NCI-H2107 treated with DMSO at 0.1 percent for 48 hours (cell line): ENCODE results near the gene ZFP69.
"Not testable (repeated sequence)": the region's sequence is repeated elsewhere in the genome, so short reads cannot be mapped to it uniquely, and the experiment has no call there.

Source experiments
- DNase-seq: peaks from one replicate; lab custom pipeline; 2025; ENCODE audit not compliant: unreplicated experiment; lab: John Stamatoyannopoulos, UW

ZFP69 gene

GRCh38 chr1:40476924-40477677 is at the start of gene ZFP69:
Gene ZFP69 (plus strand): TSS chr1:40477290. CDS start chr1:40479362, 2,072 bp downstream.
- DNase-seq: no peak

- no peak for DNase-seq
These were observed 45.7 kb upstream of the ZFP69 start for GRCh38 chr1:40431385-40431784.

GRCh38 chr1:40432644-40433390 is 44.3 kb upstream of the ZFP69 start:
- DNase-seq: no peak

- no peak for DNase-seq
These were observed 41.6 kb upstream of the ZFP69 start for GRCh38 chr1:40435471-40435870.

DNA sequence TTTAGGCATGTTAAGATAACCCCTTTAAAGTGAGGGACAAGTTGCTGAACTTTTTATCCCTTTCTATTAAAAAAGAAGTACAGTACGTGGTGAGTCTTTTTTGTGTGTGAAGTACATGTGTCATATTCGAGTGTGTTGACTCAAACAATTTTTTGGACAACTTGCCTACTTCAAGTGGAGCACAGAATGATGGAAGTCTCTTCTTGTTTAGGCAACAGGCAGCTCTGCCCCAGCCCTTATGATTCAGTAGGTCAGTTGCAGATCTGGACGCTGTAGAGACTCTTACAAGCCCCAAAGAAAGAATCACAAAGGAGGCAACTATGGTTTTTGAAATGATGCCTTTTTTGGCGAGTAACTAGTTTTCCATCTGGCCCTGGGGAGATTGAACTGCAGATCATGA is 41.2 kb upstream of the ZFP69 start:
- DNase-seq: no peak

- DNase-seq: no peak
These were observed 38.6 kb upstream of the ZFP69 start for GRCh38 chr1:40438391-40439015.

- peak; percentile 29 for DNase-seq
These were observed 37.8 kb upstream of the ZFP69 start for GRCh38 chr1:40439247-40439646.

DNA sequence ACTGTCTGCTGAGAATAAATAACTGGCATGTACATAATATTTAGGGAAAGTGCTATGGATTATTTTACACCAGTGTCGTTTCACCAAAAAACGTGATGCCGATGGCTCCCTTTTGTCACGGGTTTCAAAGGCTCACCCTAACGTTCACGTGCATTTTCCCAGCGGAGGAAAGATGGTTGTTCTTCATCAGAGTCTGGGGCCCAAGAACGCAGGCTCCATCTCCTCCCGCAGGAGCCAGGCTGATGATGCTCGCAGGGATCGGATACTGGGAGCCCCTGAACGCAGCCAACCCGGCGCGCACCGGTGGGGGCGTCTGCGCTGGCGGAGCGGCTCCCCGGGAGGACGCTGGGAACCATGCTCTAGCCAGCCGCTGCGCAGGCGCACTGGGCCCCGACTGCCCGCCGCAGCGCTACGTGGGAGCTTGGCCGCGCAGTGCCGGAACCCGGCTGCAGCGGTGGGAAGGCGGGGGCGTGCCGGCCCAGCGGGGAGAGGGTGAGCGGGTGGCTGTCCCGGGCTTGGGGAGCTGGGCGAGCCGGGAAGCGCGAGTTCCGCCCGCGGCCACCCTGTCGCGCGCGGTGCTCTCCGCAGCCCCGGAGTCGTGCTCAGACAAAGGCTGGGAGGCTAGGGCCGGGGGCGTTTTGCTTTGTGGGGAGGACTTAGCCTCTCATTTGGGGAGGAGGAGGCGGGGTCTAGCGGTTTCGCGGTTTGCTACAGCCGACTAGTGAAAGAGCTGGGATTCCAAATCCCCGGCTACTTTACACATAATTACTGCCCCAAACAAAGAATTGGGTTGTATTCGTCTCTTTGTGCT is 27.2 kb upstream of the ZFP69 start, which contains the start of gene ZFP69B:
ZFP69B (plus strand) TSS at position 793 of the 811 bp plus-strand sequence. CDS start 486 bp downstream, outside the sequence.
- peak; percentile 78 for DNase-seq

GRCh38 chr1:40450495-40451237 is 26.4 kb upstream of the ZFP69 start:
- no peak for DNase-seq

- no peak for DNase-seq
These were observed 25.9 kb upstream of the ZFP69 start for GRCh38 chr1:40451238-40451585.

DNA sequence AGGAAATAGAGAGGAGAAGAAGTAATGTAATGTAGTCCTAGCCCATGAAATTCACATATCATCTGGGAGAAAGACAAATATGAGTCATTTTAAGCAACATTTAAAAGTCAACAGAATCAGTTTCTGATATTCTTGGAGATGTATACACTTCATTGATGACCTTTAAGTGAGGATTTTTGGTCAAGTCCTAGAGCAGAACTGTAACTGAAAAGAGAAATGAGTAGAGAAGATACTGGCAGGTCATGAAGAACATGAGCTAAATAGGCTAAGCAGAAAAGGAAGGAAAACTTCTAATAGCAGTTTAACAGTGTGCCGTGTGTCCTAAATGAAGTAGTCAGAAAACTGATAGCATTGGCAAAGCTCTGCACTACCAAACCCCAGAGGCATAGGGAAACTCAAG is 22.2 kb upstream of the ZFP69 start:
- DNase-seq: no peak

- DNase-seq: no peak
These were observed 14.0 kb upstream of the ZFP69 start for GRCh38 chr1:40462956-40463590.

DNA sequence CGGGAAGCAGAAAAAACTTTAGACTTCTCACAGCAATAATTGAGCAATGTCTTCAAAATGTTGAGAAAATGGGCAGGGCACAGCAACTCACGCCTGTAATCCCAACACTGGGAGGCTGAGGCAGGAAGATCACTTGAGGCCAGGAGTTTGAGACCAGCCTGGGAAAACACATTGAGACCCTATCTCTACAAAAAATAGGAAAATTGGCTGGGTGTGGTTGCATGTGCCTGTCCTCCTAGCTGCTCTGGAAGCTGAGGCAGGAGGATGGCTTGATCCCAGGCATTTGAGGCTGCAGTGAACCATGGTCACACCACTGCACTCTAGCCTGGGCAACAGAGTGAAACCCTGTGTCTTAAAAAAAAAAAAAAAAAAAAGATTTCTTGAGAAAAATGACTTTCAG is 7.8 kb upstream of the ZFP69 start:
- no peak for DNase-seq

DNA sequence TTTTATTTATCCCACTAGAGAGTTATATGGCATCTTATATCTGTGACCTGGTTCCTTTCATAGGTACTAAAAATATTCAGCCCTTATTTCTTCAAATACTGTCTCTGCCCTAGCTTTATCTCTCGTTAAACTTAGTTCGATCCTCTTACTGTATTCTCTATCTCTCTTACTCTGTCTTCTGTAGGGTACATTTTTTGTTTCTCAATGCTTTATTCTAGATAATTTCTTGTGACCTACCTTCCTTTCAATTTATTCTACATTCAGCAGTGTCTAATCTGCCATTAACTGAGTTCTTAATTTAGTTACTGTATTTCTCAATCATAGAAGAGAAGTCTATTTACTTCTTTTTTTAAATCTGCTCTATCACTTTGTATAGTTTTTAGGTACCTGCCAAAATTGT is 1.8 kb upstream of the ZFP69 start:
- no peak for DNase-seq

DNA sequence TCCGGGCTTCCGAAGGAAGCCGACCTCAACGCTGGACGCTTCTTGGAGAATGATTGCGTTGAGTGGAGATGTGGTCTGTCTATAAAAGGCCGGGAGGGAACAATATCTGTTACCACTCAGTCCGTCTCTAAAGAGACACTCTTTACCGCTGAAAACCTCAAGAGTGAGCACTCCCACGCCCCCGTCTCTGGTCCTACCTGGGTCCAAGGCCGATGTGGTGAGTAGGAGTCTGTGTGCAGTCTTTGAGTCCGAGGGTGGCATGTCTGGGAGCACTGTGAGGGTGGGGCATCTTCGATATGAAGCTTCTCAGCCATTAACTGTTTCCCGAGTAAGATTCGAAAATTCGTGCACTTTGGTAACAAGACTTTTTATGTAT is 576 bp downstream of the ZFP69 start:
- no peak for DNase-seq

DNA sequence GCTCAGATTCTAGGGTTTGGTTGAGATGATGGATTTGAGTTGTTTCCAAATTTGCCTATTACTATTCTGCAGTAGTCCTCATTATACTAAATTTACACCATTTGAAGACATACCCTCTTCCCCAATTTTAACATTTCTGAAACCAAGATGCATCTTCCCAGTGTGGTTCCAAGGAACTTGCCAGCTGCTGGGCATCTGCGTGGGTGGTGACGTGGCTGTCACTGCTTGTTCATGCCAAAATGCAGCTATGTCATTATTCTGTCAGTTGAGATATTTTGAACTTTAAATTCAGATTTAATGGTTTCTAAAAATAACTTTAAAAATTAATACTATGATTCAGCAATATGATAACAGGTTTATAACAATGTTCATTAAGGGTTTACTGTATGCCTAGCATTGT is 1.2 kb downstream of the ZFP69 start:
- no peak for DNase-seq

DNA sequence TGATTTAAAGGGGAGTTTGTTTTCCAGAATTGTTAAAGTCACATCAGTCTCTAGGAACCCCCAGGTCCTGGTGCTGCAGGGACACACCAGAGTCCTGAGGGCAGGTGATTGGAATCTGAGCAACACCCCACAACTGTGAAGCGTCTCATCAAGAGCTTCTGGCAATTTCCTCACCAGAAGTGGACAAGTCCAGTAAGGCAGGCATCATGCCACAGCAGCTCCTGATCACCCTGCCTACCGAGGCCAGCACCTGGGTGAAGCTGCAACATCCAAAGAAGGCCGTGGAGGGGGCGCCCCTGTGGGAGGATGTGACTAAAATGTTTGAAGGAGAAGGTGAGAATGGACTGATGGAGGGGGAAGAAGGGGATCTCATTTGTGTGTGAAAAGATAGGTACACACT is 2.1 kb downstream of the ZFP69 start:
- DNase-seq: no peak

DNA sequence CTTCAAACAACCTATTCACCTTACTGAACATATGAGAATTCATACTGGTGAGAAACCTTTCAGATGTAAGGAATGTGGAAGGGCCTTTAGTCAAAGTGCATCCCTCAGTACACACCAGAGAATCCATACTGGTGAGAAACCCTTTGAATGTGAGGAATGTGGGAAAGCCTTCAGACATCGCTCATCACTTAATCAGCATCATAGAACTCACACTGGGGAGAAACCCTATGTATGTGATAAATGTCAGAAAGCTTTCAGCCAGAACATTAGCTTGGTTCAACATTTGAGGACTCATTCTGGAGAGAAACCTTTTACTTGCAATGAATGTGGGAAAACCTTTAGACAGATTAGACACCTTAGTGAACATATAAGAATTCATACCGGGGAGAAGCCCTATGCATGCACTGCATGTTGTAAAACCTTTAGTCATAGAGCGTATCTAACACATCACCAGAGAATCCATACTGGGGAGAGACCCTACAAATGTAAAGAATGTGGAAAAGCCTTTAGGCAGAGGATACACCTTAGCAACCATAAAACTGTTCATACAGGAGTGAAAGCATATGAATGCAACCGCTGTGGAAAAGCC is 18.3 kb downstream of the ZFP69 start:
- DNase-seq: no peak

DNA sequence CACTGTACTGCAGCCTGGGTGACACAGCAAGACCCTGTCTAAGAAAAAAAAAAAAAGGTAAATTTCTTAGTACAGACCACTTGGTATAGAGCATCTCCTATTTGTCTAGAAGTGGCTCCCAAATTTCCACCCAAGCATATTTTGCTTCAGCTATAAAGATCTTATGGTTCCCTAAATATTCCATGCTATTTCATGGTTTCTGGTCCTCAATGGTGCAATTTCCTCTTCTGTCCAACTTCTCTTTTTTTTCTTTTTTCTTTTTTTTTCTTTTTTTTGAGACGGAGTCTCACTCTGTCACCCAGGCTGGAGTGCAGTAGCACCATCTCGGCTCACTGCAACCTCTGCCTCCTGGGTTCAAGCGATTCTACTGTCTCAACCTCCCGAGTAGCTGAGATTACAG is 25.6 kb downstream of the ZFP69 start:
- DNase-seq: not testable (repeated sequence)

GRCh38 chr1:40507973-40508372 is 30.9 kb downstream of the ZFP69 start:
- DNase-seq: no peak
